Measurements from ENCODE around the gene MID2.
"Not testable (repeated sequence)": the region's sequence is repeated elsewhere in the genome, so short reads cannot be mapped to it uniquely, and the experiment has no call there.

MID2 gene

DNA sequence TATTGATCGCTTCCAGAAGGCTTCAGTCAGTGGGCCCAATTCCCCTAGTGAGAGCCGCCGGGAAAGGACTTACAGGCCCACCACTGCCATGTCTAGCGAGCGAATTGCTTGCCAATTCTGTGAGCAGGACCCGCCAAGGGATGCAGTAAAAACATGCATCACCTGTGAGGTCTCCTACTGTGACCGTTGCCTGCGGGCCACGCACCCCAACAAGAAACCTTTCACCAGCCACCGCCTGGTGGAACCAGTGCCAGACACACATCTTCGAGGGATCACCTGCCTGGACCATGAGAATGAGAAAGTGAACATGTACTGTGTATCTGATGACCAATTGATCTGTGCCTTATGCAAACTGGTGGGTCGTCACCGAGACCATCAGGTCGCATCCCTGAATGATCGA is 15.3 kb downstream of the MID2 start:
- in situ Hi-C loops (cut with MboI; ENCODE audit: low sequenced_read_pairs): no loop called here

DNA sequence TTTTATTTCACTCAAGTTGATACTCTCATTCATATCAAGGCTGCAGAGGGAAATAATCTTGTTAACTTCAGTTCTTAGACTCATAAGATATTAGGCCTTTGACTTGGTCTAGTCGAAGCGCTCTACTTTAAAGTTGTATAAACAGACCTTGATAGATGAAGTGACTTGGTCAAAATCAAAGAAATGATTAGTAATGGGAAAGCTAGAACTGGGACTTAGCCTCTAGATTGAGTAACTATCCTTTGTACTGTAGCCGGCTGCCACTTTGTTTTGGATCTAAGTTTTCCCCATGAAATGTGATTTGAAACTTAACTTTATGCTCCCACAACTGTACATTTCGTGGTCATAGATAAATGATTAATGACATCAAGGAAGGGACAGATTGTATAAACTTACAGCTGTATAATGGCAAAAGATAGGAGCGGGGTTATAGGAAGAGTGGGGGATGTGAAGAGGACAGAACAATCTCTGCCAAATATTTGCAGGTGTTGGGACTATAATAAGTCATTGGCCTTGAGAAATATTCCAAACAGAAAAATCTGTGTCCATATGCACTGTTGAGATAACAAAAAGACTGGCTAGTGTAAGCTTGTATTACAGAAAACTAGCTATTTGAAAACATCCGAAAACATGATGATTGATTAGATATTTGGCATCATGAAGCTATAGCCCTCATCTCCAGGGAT is 17.2 kb downstream of the MID2 start:
- in situ Hi-C loops (cut with MboI; ENCODE audit: low sequenced_read_pairs): no loop called here

DNA sequence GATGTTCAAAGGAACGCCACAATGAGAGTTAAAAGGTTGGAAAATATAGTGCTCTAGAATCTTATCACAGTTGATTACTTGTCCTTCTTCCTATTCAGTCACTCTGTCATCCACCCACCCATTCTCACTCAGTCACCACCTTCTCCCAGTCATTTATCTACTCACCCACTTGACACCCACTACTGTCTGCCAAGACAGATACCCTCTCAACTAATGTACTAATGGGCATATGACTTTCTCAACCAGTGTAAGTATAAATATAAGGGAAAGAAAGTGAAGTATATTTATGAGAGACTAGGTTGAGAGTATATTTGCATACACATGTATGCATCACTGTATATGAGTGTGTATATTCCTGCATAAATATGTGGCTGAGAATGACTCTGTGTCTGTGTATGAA is 20.0 kb downstream of the MID2 start:
- in situ Hi-C loops (cut with MboI; ENCODE audit: low sequenced_read_pairs): no loop called here

DNA sequence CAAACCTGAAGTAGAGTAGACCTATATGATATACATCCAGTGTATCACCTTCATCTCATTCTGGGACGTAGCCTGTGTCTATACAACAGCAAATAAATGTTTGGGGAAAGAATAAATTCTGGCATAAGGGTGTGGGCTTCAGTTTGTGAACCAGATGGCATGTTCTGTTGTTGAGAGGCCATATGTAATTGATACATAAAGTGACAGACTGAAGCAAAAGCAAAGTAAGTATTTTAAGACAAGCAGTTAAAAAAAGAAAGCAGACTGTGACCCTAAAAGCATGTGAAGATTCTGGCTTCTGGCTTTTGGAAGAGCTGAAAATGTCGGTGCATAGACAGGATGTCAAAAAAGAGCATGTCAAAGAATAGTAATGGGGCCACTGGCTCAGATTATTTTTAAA is 22.9 kb downstream of the MID2 start:
- in situ Hi-C loops (cut with MboI; ENCODE audit: low sequenced_read_pairs): no loop called here

DNA sequence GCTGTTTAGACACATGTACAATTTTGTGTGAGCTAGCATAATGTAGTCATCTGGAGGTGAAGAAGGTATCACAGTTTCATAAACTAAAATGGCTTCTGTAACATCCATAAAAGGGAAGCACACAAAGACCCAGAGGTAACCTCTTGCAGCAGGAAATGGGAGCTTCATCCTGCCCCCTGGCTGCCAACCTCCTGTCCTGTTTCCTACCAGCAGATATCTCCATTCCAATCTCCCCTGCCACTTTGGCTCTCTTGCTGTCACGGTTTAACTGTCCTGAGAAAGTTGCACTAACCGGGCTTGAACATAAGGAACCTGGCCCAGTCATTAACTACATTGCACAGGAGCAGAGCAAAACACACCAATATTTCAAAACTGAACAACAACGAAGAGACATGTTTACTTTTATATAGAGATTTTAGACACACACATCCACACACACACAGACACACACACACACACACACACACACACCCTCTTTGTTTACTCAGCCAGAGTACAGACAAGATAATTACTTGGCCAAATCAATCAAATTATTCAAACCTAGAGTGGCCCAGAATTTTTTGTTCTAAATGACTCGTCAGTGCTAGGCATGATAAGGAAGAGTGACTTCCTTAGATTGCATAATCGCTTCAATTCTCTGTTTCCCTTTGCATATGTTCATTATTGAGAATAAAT is 24.2 kb downstream of the MID2 start:
- in situ Hi-C loops (cut with MboI; ENCODE audit: low sequenced_read_pairs): no loop called here

DNA sequence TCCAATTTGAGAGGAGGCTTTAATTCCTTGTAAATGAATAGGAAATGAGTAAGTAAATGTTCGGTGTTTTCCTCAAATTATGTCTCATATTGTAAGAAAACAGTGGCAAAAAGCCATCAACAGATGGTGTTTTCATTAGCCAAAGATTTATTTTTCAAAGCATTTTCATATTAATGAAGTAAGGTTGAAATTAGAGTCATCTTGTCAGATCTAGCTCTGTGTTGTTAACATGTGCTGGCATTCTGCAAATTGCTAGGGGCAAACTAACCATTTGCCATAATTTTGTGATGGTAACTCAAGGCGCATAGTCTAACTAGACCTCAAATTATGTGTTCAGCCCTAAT is 24.7 kb downstream of the MID2 start:
- in situ Hi-C loops (cut with MboI; ENCODE audit: low sequenced_read_pairs): no loop called here

DNA sequence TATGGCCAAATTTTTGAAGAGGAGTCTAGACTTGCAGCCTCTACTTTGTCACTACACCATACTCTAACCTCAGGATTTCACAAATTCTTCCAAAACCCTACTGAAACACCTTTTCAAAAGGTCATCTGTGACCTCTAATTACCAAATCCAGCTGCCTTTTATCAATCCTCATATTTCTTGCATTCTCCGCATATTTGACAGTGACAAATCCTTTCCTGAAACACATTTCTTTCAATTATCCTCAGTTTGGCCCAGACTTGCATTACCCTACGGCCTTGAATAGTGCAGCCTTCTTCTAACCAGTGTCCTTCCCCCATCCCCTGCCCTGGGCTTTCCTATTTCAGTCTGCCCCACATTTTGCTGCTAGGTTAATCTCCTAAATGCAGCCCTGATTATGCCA is 25.5 kb downstream of the MID2 start:
- in situ Hi-C loops (cut with MboI; ENCODE audit: low sequenced_read_pairs): no loop called here

DNA sequence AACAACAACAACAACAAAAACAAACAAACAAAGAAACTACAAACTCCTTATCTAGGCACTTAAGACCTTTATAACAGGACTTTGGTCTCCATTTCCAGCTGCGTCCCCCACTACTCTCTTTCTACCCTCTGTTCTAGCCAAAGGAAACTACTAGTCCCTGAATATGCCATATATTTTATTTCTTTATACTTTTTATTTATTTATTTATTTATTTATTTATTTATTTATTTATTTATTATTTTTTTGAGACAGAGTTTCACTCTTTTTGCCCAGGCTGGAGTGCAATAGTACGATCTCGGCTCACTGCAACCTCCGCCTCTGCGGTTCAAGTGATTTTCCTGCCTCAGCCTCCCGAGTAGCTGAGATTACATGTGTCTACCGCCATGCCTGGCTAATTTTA is 26.0 kb downstream of the MID2 start:
- in situ Hi-C loops (cut with MboI; ENCODE audit: low sequenced_read_pairs): not testable (repeated sequence)

DNA sequence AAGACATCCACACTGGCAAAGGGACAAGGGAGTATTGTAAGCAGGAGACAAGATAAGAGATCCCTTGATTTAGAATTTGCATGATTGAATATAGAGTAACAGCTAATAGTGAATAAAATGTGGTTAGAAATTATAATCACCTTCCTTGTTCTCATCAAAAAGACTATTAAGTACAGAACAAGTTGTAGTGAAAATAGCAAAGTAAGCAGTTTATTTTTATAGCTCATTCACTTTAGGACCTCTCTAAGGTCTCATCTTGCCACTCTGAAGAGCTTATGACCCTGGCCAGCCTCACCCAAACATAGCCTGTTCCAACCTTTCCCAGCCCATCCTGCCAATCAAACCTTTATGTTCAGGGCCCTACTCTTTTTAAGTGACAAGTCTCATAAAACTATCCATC is 30.6 kb downstream of the MID2 start:
- in situ Hi-C loops (cut with MboI; ENCODE audit: low sequenced_read_pairs): no loop called here

DNA sequence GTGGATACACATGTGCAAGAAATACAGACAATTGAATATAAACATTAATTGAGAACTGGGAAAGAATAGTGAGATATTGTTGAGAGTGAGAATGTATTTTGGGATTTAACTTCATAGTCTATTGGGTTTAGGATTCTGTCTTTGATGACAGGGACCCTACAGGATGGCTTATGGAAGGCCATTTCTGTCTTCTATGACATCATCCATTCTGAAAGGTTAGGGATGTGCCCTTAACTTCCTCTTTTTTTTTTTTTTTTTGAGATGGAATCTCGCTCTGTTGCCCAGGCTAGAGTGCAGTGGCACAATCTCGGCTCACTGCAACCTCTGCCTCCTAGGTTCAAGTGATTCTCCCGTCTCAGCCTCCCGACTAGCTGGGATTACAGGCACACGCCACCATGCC is 31.4 kb downstream of the MID2 start:
- in situ Hi-C loops (cut with MboI; ENCODE audit: low sequenced_read_pairs): not testable (repeated sequence)

DNA sequence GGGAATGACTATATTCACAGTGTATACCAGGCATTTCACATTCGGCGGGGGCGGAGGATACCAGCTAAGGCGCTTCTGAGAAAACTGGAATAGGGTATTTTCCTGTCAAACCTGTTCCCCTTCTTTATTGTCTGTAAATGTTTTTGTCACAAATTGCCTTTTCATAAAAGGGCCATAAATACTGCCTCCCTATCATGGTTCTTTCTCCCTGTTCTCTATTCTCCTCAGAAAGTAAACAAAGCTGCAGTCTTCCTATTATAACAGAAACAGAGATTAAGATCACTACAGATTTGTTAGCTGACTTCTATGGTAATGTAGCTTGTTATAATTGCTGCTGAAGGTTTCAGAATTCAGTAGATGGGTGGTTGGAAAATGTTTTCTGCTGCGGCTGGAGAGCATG is 32.2 kb downstream of the MID2 start:
- in situ Hi-C loops (cut with MboI; ENCODE audit: low sequenced_read_pairs): no loop called here

DNA sequence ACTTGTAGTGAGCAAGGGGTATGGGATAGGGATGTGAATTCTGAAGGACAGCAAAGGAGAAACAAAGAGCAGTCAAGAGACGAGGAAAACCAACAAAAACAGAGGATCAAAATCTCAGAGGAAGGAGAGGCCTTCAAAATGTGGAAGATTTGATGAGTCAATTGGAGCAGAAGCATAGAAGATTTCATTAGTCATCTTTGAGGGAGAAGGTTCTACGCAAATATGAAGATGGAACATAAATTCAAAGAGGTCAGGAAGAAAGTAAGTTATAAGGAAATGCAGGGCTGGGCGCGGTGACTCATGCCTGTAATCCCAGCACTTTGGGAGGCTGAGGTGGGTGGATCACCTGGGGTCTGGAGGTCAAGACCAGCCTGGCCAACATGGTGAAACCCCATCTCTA is 35.4 kb downstream of the MID2 start:
- in situ Hi-C loops (cut with MboI; ENCODE audit: low sequenced_read_pairs): no loop called here

DNA sequence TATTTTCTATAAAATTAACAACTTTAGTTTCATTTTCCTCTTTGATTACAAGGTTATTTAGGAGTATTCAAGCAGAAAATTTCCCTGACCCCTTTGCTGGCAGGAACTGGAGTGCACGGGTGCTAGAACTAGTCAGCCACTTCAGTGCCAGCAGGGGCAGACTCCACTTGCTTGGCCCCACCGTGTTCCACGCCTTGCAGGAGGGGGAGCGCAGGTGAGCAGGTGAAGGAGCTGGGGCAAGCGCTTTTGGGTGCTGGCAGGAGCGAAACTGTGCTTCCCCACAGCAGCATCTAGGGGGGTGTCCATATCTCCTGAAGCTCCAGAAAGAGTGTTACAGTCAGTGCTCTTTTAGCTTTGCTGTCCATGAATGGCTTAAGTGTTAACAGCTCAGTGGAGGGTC is 45.5 kb downstream of the MID2 start:
- in situ Hi-C loops (cut with MboI; ENCODE audit: low sequenced_read_pairs): no loop called here

DNA sequence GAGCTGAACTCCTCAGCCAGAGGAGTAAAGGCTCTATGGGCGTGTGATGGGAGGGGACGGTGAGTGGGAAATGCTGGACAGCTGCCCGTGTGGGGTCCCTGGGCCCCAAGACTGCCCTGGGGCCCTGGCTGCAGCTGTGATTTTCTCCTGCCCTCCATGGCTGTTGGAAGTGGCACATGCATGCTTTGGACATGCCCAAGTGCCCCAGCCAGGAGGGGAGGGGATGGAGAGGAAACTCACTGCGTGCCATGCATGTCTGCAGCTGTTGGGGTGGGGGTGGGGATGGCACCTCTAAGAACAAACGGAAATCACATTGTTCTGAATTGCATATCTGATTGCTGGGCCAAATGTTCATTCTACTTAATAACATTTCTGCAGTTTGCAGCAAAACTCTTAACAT is 52.4 kb downstream of the MID2 start:
- in situ Hi-C loops (cut with MboI; ENCODE audit: low sequenced_read_pairs): loop anchor here (25.0 kb wide), 2 partner anchors 341 to 991 kb away; no protein-coding TSS in a partner anchor

DNA sequence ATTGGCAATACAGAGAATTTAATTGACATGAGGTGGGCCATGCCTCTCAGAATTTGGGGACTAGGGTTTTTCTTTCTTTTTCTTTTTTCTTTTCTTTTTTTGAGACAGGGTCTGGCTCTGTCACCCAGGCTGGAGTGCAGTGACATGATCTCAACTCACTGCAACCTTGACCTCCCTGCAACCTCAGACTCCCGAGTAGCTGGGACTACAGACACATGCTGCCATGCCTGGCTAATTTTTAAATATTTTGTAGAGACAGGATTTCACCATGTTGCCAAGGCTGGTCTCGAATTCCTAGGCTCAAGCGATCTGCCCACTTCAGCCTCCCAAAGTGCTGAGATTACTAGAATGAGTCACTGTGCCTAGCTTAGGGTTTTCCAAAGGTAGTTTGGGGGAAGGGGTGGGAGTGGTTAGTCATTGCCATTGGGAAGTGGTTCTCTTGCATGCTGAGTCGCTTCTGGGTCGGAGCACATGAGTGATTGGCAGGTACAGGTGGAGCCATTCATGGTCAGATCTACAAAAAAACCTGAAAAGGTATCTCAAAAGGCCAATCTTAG is 54.5 kb downstream of the MID2 start:
- in situ Hi-C loops (cut with MboI; ENCODE audit: low sequenced_read_pairs): loop anchor here (25.0 kb wide), 2 partner anchors 343 to 993 kb away; no protein-coding TSS in a partner anchor

DNA sequence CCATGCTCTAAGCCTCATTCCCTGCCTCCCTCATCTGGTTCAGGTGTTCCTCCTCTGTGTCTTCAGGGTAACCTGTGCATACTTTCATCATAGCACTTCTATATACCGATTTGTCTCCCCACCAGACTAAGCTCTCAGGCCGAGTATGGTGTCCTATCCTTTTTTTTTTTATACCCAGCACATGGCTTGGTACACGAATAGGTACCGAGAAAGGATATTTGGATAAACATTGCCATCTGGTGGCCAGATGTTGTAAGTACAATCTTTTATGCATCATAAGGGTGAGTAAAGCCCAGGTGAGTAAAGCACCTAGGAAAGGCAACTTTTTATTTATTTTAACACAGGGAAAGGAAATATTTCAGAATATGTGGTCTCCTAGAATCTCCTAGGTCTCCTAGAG is 68.4 kb downstream of the MID2 start:
- in situ Hi-C loops (cut with MboI; ENCODE audit: low sequenced_read_pairs): loop anchor here (25.0 kb wide), 2 partner anchors 357 to 1007 kb away; no protein-coding TSS in a partner anchor

DNA sequence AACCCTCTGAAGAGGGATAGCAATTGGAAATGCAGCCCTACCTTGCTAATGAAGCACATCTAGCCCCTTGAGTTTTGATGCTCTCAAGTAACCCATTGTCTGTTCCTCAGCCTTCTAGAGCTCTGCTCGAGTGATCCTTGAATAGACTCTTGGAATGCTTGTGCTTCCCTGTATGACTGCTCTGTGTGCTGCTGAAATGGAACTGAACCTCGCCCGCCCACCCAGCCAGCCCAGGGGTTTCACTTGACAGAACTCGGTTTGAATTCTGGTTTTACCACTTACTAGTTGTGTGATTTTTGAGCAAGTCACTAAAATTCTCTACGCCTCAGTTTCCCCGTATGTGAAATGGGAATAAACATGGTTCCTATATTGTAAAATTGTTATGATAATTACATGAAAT is 77.1 kb downstream of the MID2 start:
- in situ Hi-C loops (cut with MboI; ENCODE audit: low sequenced_read_pairs): no loop called here

DNA sequence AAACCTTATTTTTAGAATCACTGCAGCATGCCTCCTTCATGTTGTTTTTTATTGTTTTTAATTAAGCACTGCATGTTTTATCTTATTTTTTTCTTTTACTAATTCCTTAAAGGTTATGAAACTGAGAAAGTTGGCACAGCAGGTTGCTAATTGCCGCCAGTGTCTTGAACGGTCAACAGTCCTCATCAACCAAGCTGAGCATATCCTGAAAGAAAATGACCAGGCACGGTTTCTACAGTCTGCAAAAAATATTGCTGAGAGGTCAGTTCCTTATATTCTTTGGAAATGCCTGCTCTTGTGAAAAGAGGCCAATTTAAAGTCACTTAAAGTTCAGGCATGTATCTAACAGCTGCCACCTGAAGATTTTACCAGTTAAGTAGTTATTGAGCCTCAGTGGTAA is 79.7 kb downstream of the MID2 start:
- in situ Hi-C loops (cut with MboI; ENCODE audit: low sequenced_read_pairs): no loop called here

DNA sequence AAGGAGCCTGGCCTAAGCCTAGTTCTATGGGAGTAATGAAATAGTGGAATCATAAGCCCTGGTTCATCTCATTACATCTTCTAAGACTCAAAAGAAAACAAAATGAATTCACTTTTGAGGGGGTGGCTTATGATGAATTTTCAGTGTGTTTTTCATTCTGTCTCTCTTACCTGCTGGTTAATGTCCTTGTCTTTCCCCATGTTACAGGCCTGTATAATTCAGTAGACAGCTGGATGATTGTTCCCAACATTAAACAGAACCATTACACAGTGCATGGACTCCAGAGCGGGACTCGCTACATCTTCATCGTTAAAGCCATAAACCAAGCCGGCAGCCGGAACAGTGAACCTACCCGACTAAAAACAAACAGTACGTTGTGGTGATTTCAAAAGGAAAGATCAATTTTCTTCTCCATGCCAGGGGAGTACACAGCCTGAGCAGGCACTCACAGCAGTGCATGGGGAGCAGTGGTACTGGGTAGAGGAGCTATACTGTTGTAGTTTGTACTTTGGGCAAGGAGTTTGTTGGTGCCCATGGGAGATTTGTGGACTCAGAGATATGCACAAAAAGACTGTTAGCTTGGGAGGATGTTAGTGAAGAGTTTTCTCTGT is 98.6 kb downstream of the MID2 start:
- in situ Hi-C loops (cut with MboI; ENCODE audit: low sequenced_read_pairs): no loop called here

DNA sequence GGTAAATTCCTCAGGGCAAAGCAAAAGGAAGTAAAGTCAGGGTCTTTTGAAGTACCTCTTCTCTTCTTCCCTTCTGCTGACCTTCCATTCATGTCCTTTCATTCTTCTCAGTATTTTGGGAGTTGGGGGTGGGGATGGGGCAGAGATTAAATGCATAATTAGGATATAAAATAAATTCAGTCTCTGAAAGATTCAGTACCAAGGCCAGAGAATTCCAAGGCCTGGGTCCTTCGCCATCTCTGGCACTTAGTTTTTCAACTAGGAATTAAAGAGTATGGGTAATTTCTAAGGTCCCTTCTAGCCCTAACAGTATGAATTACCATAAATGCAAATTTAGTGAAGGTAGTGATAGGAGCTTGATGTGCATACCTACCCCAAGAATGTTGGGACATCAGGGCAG is 108.6 kb downstream of the MID2 start:
- in situ Hi-C loops (cut with MboI; ENCODE audit: low sequenced_read_pairs): no loop called here

DNA sequence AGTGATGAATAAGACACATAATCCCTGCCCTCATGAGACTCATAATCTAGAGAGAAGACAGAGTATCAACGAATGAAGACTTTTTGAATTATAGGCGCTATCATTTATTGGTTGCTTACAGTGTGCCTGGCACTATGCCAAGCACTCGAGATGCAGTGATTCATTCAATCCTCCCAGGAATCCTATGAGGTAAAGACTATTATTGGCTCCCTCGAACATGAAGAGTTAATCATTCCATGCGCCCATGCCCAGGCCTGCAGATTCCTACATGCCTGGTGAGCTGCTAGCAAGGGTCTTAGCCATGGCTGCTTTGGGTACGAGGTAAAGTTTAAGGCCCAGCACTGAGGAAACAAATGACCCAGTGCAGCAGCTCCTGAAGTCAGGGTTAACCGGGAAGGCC is 109.5 kb downstream of the MID2 start:
- in situ Hi-C loops (cut with MboI; ENCODE audit: low sequenced_read_pairs): no loop called here

All from HL-60/S4 (cell line).